ENCODE results near the gene CAMK1D.

- TF ChIP-seq, protein P1, sequence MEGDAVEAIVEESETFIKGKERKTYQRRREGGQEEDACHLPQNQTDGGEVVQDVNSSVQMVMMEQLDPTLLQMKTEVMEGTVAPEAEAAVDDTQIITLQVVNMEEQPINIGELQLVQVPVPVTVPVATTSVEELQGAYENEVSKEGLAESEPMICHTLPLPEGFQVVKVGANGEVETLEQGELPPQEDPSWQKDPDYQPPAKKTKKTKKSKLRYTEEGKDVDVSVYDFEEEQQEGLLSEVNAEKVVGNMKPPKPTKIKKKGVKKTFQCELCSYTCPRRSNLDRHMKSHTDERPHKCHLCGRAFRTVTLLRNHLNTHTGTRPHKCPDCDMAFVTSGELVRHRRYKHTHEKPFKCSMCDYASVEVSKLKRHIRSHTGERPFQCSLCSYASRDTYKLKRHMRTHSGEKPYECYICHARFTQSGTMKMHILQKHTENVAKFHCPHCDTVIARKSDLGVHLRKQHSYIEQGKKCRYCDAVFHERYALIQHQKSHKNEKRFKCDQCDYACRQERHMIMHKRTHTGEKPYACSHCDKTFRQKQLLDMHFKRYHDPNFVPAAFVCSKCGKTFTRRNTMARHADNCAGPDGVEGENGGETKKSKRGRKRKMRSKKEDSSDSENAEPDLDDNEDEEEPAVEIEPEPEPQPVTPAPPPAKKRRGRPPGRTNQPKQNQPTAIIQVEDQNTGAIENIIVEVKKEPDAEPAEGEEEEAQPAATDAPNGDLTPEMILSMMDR (IDR thresholded peaks at IDR 0.05) = no peak
- no peak for TF ChIP-seq POLR2A (IDR thresholded peaks at IDR 0.05)
- no peak for TF ChIP-seq POLR2AphosphoS5 (IDR thresholded peaks at IDR 0.05)
These were observed 484.8 kb downstream of the CAMK1D start for GRCh38 chr10:12834116-12834665.

All from breast epithelium (tissue), 3 donors.